HG03064 (cell line): Measurements from ENCODE around the gene AP2A1.

Source experiments
- ATAC-seq: cut with Tn5 transposase; IDR thresholded peaks from one replicate; pipeline ENCODE4 v1.9.1; 2021; ENCODE audit warnings: low read depth; ENCODE audit not compliant: unreplicated experiment

AP2A1 gene

GRCh38 chr19:49836176-49837008, 69.6 kb downstream of the AP2A1 start:
- no peak for ATAC-seq

- ATAC-seq, result no peak
Measured at GRCh38 chr19:49837009-49837310, 70.2 kb downstream of the AP2A1 start.

GRCh38 chr19:49837425-49837824, 70.6 kb downstream of the AP2A1 start:
- no peak for ATAC-seq

GRCh38 chr19:49838885-49839588, 72.2 kb downstream of the AP2A1 start:
- ATAC-seq, result no peak

- ATAC-seq, result no peak
Measured at GRCh38 chr19:49839713-49840112, 72.9 kb downstream of the AP2A1 start.

GRCh38 chr19:49840321-49840720, 73.5 kb downstream of the AP2A1 start:
- ATAC-seq, result no peak

GRCh38 chr19:49840736-49841249, 74.0 kb downstream of the AP2A1 start:
- ATAC-seq, result no peak

GRCh38 chr19:49843265-49843664, 76.5 kb downstream of the AP2A1 start:
- no peak for ATAC-seq

GRCh38 chr19:49844138-49845095, 77.6 kb downstream of the AP2A1 start:
- no peak for ATAC-seq

- no peak for ATAC-seq
Measured at GRCh38 chr19:49845414-49845813, 78.6 kb downstream of the AP2A1 start.

GRCh38 chr19:49846408-49846807, 79.6 kb downstream of the AP2A1 start:
- no peak for ATAC-seq

- ATAC-seq, result no peak
Measured at GRCh38 chr19:49847731-49848696, 81.2 kb downstream of the AP2A1 start.

GRCh38 chr19:49848938-49849337, 82.1 kb downstream of the AP2A1 start:
- no peak for ATAC-seq

GRCh38 chr19:49849433-49850220, 82.8 kb downstream of the AP2A1 start:
- no peak for ATAC-seq

- ATAC-seq, result no peak
Measured at GRCh38 chr19:49850221-49850486, 83.4 kb downstream of the AP2A1 start.

- ATAC-seq, result peak; percentile 72
Measured at GRCh38 chr19:49850487-49851342, 83.9 kb downstream of the AP2A1 start, which contains the start of gene PTOV1. TSS of gene PTOV1 (plus strand) at chr19:49851159.

GRCh38 chr19:49851456-49852259, 84.9 kb downstream of the AP2A1 start:
- ATAC-seq, result no peak
